K562 (cell line): ENCODE measurements around the gene AMFR. TPM values are rescaled to one million over a fixed set of nuclear protein-coding genes. Genes with fewer than 3 reads are reported as not detected.

Experiments
- ATF1 ChIP-seq, 2 experiments: fragments of 450-650 bp in 1 of 2; IDR thresholded peaks; 2 replicates each; pipeline ENCODE4 v1.6.1; 2016; ENCODE audit warnings: missing compliant biosample characterization in 1 of 2, missing genetic modification characterization in 1 of 2
- BRF1 ChIP-seq: IDR thresholded peaks from 3 replicates; pipeline ENCODE4 v1.6.1; 2011; ENCODE audit warnings: borderline replicate concordance, mild to moderate bottlenecking; ENCODE audit not compliant: insufficient read length; ENCODE audit errors: extremely low read depth
- DMBX1 ChIP-seq: fragments of 250-450 bp; sonication (Bioruptor Pico); IDR thresholded peaks from 2 replicates; pipeline ENCODE4 v1.8.0; 2022; ENCODE audit warnings: inconsistent platforms, mild to moderate bottlenecking, moderate library complexity, borderline replicate concordance
- E2F1 ChIP-seq: sonication (generic); formaldehyde crosslinking; IDR thresholded peaks from 2 replicates; pipeline ENCODE4 v1.8.1; 2023; ENCODE audit warnings: mild to moderate bottlenecking, missing genetic modification reagents, moderate library complexity
- FOXP1 ChIP-seq: sonication (generic); formaldehyde crosslinking; IDR thresholded peaks from 2 replicates; pipeline ENCODE4 v1.8.0; 2022; ENCODE audit warnings: mild to moderate bottlenecking, missing genetic modification reagents
- KAT2B ChIP-seq: IDR thresholded peaks from one replicate; pipeline ENCODE4 v1.6.1; 2012; ENCODE audit warnings: low read depth, mild to moderate bottlenecking, control low read depth, inconsistent platforms, low read length, moderate library complexity
- KHSRP ChIP-seq: fragments of 450-650 bp; IDR thresholded peaks from 2 replicates; pipeline ENCODE4 v1.6.1; 2017
- MIER1 ChIP-seq: fragments of 450-650 bp; IDR thresholded peaks from 2 replicates; pipeline ENCODE4 v1.6.1; 2016; ENCODE audit warnings: antibody characterized with exemption, mild to moderate bottlenecking, low read depth
- NKRF ChIP-seq: fragments of 450-650 bp; IDR thresholded peaks from 2 replicates; pipeline ENCODE4 v1.6.1; 2016; ENCODE audit warnings: borderline replicate concordance
- NR2F6 ChIP-seq: fragments of 450-650 bp; formaldehyde crosslinking; IDR thresholded peaks from 2 replicates; pipeline ENCODE4 v1.4.0; 2020; ENCODE audit warnings: mild to moderate bottlenecking
- PCBP1 ChIP-seq: fragments of 200-400 bp; formaldehyde crosslinking; IDR thresholded peaks from 2 replicates; pipeline ENCODE4 v1.6.1; 2018; ENCODE audit warnings: mild to moderate bottlenecking, low read depth, low read length; ENCODE audit not compliant: poor library complexity, severe bottlenecking
- PPARD ChIP-seq: fragments of 250-450 bp; sonication (Bioruptor Pico); IDR thresholded peaks from 2 replicates; pipeline ENCODE4 v1.8.0; 2022; ENCODE audit warnings: inconsistent platforms, mild to moderate bottlenecking, moderate library complexity
- TGIF2 ChIP-seq: sonication (generic); formaldehyde crosslinking; IDR thresholded peaks from 2 replicates; pipeline ENCODE4 v1.8.1; 2022; ENCODE audit warnings: mild to moderate bottlenecking, missing genetic modification reagents, moderate library complexity
- ZBTB1 ChIP-seq: sonication (generic); formaldehyde crosslinking; IDR thresholded peaks from 2 replicates; pipeline ENCODE4 v1.8.1; 2023; ENCODE audit warnings: missing genetic modification reagents, low read depth, mild to moderate bottlenecking, borderline replicate concordance
- ZBTB26 ChIP-seq: fragments of 450-650 bp; formaldehyde crosslinking; IDR thresholded peaks from 2 replicates; pipeline ENCODE4 v1.4.0; 2022; ENCODE audit warnings: missing genetic modification characterization
- ZBTB49 ChIP-seq: sonication (generic); formaldehyde crosslinking; IDR thresholded peaks from 2 replicates; pipeline ENCODE4 v1.8.0; 2022; ENCODE audit warnings: missing genetic modification reagents, mild to moderate bottlenecking, borderline replicate concordance
- ZNF165 ChIP-seq: fragments of 250-450 bp; sonication (Bioruptor Pico); IDR thresholded peaks from 2 replicates; pipeline ENCODE4 v1.4.0; 2020; ENCODE audit warnings: borderline replicate concordance
- ZNF75A ChIP-seq: fragments of 450-650 bp; formaldehyde crosslinking; IDR thresholded peaks from 2 replicates; pipeline ENCODE4 v1.4.0; 2020; ENCODE audit warnings: mild to moderate bottlenecking
- ZNF76 ChIP-seq: fragments of 250-450 bp; sonication (Bioruptor Pico); IDR thresholded peaks from 2 replicates; pipeline ENCODE4 v1.4.0; 2020; ENCODE audit warnings: mild to moderate bottlenecking, moderate library complexity, borderline replicate concordance
- polyA plus RNA-seq, 8 experiments: library from polyadenylated mRNA; depleted of rRNA in 4 of 8; stranded (reverse) in 5 of 8; unstranded in 3 of 8; fragments of >200 nt; fragmentation: Nextera tagmentation in 2 of 8; fragmentation: Illumina TruSeq in 1 of 8; extraction: Ambion mirVana in 2 of 8; extraction: Trizol in 1 of 8; gene quantifications; 2 replicates each; pipeline versions ENCODE4 v1.2.1 to v1.2.3, GENCODE V29; 2011 to 2014; ENCODE audit warnings: inconsistent platforms in 1 of 8, missing spikeins in 1 of 8
- total RNA-seq, 7 experiments: library from RNA; depleted of rRNA in 6 of 7; stranded (reverse); fragments of >200 nt in 6 of 7; fragmentation: Illumina TruSeq in 2 of 7; extraction: Trizol in 2 of 7; gene quantifications; 2 replicates each; pipeline versions ENCODE4 v1.2.1 to v1.2.3, GENCODE V29; 2011 to 2021; ENCODE audit warnings: low replicate concordance in 1 of 7

Gene AMFR
- total and polyA plus RNA-seq, 9 of the 15 experiments (the other 6 are each of a cell fraction or from before 2014, with no cell fraction given), result 15.6 to 113 (median 58.4) TPM

DNA sequence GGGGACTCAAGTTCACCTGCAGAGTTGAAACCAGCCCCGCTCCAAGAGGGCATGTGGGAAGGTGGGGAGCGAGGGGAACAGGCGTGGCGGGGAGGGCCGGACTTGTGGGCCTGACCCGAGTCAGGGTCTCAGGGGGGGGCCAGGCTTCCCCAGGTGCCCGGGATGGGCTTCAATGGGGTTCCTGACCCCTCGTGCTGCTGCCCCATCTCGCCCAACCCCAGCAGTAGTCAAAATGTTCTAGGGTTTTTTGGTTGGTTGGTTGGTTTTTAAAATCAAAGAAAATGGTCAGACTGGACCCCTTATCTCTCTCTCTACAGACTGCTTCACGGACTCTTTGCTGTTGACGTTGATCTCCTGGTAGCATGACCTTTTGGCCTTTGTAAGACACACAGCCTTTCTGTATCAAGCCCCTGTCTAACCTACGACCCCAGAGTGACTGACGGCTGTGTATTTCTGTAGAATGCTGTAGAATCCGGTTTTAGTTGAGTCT is 69.5 kb downstream of the AMFR start (continued):
- TF ChIP-seq ZBTB49 (CRISPR knock-in tag) (no peak), ZBTB1 (CRISPR knock-in tag) (no peak), DMBX1 (CRISPR knock-in tag) (no peak), NR2F6 (0 out of 2 replicates have a peak, but pooled peaks have one; percentile 48), FOXP1 (CRISPR knock-in tag) (no peak), PCBP1 (no peak), PPARD (CRISPR knock-in tag) (no peak), ZNF76 (CRISPR knock-in tag) (no peak), ATF1 (CRISPR knock-in tag; IDR thresholded peaks at IDR 0.05) (no peak), ATF1 (tag; IDR thresholded peaks at IDR 0.05) (no peak), KAT2B (no peak), E2F1 (CRISPR knock-in tag) (no peak), ZNF75A (CRISPR knock-in tag) (no peak), TGIF2 (CRISPR knock-in tag) (no peak), KHSRP (no peak), NKRF (no peak), ZBTB26 (no peak), BRF1 (no peak), MIER1 (no peak), ZNF165 (CRISPR knock-in tag) (no peak)
